ENCODE measurements around the gene CES2.
"Not testable (repeated sequence)": the region's sequence is repeated elsewhere in the genome, so short reads cannot be mapped to it uniquely, and the experiment has no call there.

CES2 gene

DNA sequence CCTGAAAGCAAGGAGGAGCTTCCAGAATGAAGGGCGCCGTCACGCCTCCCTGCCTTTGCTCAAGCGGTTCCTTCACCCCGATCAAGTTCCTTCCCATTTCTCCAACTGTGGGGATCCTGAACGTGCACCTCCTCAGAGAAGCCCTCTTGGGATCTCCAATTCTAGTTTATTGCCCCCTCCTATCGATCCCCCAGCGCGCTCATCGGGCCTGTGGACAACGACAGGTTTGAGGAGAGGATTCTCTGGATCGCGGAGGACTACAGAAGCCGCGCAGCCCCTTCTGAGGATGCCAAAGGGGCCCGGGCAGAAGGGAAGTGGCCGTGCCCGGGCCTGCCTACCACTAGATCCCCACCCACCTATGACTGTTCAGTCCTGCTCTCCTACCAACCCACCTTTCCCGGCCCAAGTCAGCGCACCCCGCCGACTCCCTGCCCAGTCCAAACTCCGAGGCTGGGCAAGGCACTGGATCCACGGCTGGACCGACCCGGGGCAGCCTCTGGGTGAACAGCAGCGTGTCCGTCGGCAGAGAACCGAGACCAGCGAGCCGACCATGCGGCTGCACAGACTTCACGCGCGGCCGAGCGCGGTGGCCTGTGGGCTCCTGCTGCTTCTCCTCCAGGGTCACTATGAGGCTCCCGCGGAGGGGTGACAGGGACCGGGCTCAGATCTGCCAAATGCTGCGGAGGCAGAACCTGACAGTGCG is 13.0 kb downstream of the CES2 start:
- Mint-ChIP-seq H3K4me3 (peak overlapping the region; percentile 81), H3K36me3 (ENCODE audit: insufficient read depth) (peaks cover 4% of the 10 kb centered on the region), H3K4me1 (peaks cover 23% of the 10 kb centered on the region), H3K27ac (ENCODE audit: low read depth) (no peak overlapping the region), H3K9me3 (no peaks in the 10 kb centered on the region), H3K27me3 (peaks cover 51% of the 10 kb centered on the region)
- DNase-seq (ENCODE audit: low spot score in 2 of 2) = no peak
- ATAC-seq (replicated peaks; ENCODE audit: extremely low read depth, poor library complexity, severe bottlenecking) = peak; percentile 15

DNA sequence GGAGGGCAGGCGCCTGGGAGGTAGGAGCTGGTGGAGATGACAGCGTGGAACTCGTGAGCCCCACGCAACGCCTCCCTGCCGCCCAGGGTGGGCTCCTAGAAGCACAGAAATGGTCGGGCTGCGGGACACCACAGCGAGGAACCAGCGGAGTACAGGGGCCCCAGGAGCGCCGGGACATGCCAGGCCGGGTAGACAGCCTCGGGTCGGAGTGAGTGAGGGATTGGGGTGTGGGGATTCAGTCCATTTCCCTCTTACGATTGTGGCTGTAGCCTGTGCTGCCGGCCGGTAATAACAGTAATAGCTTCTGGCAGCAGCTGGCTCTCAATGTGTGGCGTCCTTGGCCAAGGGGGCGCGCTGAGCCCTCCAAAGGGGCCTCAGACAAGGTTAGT is 13.5 kb downstream of the CES2 start:
- no peak for DNase-seq (ENCODE audit: low spot score in 2 of 2)
- Mint-ChIP-seq H3K27me3 (peaks cover 57% of the 10 kb centered on the region), H3K27ac (ENCODE audit: low read depth) (no peak overlapping the region), H3K4me1 (peaks cover 24% of the 10 kb centered on the region), H3K4me3 (peak overlapping the region; percentile 81), H3K36me3 (ENCODE audit: insufficient read depth) (peaks cover 4% of the 10 kb centered on the region), H3K9me3 (no peaks in the 10 kb centered on the region)
- no peak for ATAC-seq (replicated peaks; ENCODE audit: extremely low read depth, poor library complexity, severe bottlenecking)

DNA sequence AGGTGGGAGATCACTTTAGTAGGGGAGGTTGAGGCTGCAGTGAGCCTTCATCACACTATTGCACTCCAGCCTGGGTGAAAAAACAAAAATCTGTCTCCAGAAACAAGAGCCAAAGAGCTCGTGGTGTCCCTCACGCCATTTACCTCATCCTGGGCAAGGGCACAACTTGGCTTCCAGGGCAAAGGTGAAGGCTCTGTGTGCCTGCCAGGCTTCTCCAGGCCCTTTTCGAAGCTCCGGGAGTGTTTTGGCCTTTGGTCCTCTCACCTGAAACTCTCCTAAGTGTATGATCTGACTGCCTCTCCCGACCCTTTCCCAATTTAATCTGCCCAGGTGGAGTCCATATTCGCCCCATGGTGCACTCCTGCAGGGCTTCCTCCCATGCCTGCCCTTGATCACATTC is 14.2 kb downstream of the CES2 start:
- DNase-seq (ENCODE audit: low spot score in 2 of 2) = no peak
- Mint-ChIP-seq H3K27ac (ENCODE audit: low read depth) (no peak overlapping the region), H3K36me3 (ENCODE audit: insufficient read depth) (peaks cover 4% of the 10 kb centered on the region), H3K4me1 (peaks cover 27% of the 10 kb centered on the region), H3K9me3 (no peaks in the 10 kb centered on the region), H3K4me3 (peak overlapping the region; percentile 31), H3K27me3 (peaks cover 63% of the 10 kb centered on the region)
- ATAC-seq (replicated peaks; ENCODE audit: extremely low read depth, poor library complexity, severe bottlenecking) = no peak

DNA sequence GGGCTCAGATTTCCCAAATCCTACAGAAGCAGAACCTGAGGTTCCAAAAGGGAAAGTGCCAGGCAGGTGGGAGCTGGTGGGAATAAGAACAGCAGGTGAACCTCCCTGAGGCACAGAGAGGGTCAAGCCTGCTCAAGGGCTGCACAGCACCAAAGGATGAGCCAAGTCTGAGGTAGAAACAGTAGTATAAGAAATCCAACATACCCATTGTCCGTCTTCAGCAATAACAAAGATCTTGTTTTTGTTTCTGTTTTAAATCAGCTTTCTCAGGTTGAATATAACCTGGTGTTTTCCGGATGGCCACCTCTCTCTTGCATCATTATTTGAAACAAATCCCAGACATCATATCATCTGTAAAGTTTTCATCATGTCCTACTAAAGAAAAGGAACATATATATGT is 15.1 kb downstream of the CES2 start:
- H3K4me3 Mint-ChIP-seq = no peak overlapping the region
- no peaks in the 10 kb centered on the region for H3K9me3 Mint-ChIP-seq
- DNase-seq (ENCODE audit: low spot score in 2 of 2) = no peak
- H3K27me3 Mint-ChIP-seq = peaks cover 63% of the 10 kb centered on the region
- H3K27ac Mint-ChIP-seq (ENCODE audit: low read depth) = no peak overlapping the region
- H3K4me1 Mint-ChIP-seq = peaks cover 27% of the 10 kb centered on the region
- H3K36me3 Mint-ChIP-seq (ENCODE audit: insufficient read depth) = peaks cover 4% of the 10 kb centered on the region
- no peak for ATAC-seq (replicated peaks; ENCODE audit: extremely low read depth, poor library complexity, severe bottlenecking)

DNA sequence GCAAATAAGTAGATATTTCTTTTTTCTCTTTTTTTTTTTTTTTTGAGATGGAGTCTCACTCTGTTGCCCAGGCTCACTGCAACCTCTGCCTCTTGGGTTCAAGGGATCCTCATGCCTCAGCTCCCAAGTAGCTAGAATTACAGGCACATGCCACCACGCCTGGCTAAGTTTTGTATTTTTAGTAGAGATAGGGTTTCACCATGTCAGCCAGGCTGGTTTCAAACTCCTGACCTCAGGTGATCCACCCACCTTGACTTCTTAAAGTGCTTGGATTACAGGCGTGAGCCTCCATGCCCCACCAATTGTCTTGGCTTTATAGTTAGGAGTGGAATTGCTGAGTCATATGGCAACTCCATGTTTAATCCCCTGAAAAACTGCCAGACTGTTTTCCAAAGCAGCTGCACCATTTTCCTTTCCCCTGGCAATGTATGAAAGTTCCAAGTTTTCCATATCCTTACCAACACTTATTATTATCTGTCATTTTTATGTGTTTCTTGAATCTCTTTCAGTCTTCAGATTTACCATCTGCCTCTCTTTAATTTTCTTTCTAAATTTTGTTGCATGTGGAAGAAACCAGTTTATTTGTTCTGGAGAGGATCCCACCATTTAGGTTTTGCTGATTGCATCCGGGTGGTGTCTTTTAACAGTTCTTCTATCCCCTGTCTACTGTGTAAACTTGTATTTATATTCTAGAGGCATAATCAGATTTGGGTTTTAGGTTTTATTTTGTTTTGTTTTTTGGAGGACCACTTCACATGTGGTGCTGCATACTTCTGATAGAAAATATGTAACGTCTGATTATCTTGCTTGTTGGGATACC is 15.9 kb downstream of the CES2 start:
- Mint-ChIP-seq H3K9me3 (no peaks in the 10 kb centered on the region), H3K4me3 (no peak overlapping the region)
- ATAC-seq (replicated peaks; ENCODE audit: extremely low read depth, poor library complexity, severe bottlenecking) = no peak

DNA sequence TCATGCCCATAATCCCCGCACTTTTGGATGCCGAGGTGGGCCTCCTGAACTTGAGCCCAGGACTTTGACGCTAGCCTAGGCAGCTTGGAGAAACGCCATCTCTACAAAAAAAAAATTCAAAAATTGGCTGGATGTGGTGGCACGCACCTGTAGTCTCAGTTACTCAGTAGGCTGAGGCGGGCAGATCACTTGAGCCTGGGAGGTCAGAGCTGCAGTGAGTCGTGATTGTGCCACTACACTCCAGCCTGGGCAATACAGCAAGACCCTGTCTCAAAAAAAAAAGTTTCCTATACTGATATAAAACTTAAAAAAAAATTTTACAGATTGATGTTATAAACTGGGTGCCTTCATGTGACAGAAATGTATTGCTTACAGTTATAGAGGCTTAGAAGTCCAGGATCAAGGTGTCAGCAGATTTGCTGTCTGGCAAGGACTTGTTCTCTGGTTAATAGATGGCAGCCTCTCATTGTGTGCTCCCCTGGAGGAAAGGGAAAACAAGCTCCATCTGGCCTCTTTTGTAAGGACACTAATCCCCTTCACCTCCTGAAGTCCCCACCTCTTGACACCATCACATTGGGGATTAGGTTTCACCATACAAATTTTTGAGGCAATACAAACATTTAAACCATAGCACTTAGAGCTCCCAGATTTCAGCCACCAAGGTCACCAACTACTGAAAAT is 17.3 kb downstream of the CES2 start:
- H3K27ac Mint-ChIP-seq (ENCODE audit: low read depth) = no peak overlapping the region
- DNase-seq (ENCODE audit: low spot score in 2 of 2) (no peak), ATAC-seq (replicated peaks; ENCODE audit: extremely low read depth, poor library complexity, severe bottlenecking) (no peak)
- no peaks in the 10 kb centered on the region for H3K9me3 Mint-ChIP-seq
- H3K27me3 Mint-ChIP-seq = peaks cover 63% of the 10 kb centered on the region
- no peak overlapping the region for H3K4me3 Mint-ChIP-seq
- H3K36me3 Mint-ChIP-seq (ENCODE audit: insufficient read depth) = peaks cover 4% of the 10 kb centered on the region
- H3K4me1 Mint-ChIP-seq = peaks cover 18% of the 10 kb centered on the region

More for the DNA sequence above, 15.9 kb downstream of the CES2 start:
- no peak for DNase-seq (ENCODE audit: low spot score in 2 of 2)
- no peak overlapping the region for H3K27ac Mint-ChIP-seq (ENCODE audit: low read depth)
- H3K36me3 Mint-ChIP-seq (ENCODE audit: insufficient read depth) = peaks cover 4% of the 10 kb centered on the region
- peaks cover 63% of the 10 kb centered on the region for H3K27me3 Mint-ChIP-seq
- H3K4me1 Mint-ChIP-seq = peaks cover 27% of the 10 kb centered on the region

DNA sequence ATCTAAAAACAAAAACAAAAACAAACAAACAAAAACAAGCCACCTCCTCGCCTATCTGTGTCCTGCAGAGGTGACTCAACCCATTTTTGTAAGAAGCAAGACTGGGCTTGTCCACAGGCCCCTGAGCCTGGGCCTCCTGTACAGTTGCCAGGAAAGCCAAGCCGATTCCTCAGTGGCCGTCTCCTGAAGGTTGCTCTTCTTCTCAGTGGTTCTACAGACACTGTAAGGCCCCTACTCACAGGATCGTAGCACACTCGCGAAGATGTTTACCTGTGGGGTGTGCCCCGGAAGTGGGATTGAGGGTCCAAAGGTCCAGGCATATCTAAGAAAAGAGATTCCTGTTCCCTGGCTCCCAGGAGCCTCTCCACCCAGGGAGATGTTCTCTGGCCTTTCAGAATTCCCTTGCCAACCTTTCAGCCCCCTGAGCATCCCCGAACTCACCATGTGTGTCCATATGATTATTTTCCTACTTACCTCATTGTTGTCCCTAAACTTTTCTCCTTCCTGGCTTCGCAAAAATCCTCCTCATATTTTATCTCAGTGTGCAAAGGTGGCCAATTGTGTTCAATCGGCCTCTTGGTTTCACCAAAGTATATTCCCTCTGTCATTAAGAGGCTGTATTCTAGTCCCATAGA is 18.3 kb downstream of the CES2 start:
- Mint-ChIP-seq H3K4me3 (no peak overlapping the region), H3K4me1 (peaks cover 8% of the 10 kb centered on the region), H3K9me3 (no peaks in the 10 kb centered on the region), H3K27me3 (peaks cover 57% of the 10 kb centered on the region), H3K27ac (ENCODE audit: low read depth) (no peak overlapping the region), H3K36me3 (ENCODE audit: insufficient read depth) (peaks cover 2% of the 10 kb centered on the region)
- DNase-seq (ENCODE audit: low spot score in 2 of 2) (no peak), ATAC-seq (replicated peaks; ENCODE audit: extremely low read depth, poor library complexity, severe bottlenecking) (no peak)

DNA sequence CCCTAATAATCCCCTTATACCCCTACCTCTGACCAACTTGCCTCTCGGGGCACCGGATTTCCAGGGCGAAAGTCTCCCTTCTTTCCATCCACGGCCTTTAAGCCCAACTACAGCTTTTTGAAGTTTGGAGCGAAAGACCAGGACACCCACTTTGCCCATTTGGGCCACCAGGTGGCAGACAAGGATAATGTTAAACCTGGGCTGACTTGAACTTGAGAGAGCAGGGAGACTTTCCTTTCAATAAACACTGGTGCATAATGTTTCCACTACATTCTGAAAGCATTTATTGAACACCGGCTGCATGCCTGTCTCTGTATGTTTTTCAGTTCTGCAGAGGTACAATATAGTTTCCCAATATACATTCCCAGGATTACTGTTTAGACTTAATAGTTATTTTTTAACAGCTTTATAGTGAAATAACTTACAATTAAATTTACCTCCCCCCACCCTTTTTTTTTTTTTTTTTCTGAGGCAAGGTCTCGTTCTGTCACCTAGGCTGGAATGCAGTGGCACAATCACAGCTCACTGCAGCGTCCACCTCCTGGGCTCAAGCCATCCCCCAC is 18.9 kb downstream of the CES2 start:
- Mint-ChIP-seq H3K4me1 (peaks cover 5% of the 10 kb centered on the region), H3K27me3 (peaks cover 51% of the 10 kb centered on the region), H3K27ac (ENCODE audit: low read depth) (no peak overlapping the region), H3K9me3 (no peaks in the 10 kb centered on the region), H3K4me3 (no peak overlapping the region), H3K36me3 (ENCODE audit: insufficient read depth) (no peaks in the 10 kb centered on the region)
- peak; percentile 65 for ATAC-seq (replicated peaks; ENCODE audit: extremely low read depth, poor library complexity, severe bottlenecking)
- peak; percentile 59 to 62 for DNase-seq (ENCODE audit: low spot score in 2 of 2)

DNA sequence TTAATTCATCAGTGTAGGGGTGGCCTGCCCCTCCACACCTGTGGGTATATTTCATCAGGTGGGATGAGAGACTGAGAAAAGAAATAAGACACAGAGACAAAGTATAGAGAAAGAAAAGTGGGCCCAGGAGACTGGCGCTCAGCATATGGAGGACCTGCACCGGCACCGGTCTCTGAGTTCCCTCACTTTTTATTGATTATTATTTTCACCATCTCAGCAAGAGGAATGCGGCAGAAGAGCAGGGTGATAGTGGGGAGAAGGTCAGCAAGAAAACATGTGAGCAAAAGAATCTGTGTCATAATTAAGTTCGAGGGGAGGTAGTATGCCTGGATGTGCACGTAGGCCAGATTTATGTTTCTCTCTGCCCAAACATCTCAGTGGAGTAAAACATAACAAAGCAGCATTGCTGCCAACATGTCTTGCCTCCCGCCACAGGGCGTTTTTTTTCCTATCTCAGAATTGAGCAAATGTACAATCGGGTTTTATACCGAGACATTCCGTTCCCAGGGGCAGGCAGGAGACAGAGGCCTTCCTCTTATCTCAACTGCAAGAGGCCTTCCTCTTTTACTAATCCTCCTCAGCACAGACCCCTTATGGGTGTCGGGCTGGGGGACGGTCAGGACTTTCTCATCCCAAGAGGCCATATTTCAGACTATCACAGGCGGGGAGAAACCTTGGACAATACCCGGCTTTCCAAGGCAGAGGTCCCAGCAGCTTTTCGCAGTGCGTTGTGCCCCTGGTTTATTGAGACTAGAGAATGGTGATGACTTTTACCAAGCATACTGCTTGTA is 20.2 kb downstream of the CES2 start:
- H3K27me3 Mint-ChIP-seq = peaks cover 37% of the 10 kb centered on the region
- DNase-seq (ENCODE audit: low spot score in 2 of 2); H3K9me3 Mint-ChIP-seq; H3K4me3 Mint-ChIP-seq; H3K36me3 Mint-ChIP-seq (ENCODE audit: insufficient read depth); H3K27ac Mint-ChIP-seq (ENCODE audit: low read depth); ATAC-seq (replicated peaks; ENCODE audit: extremely low read depth, poor library complexity, severe bottlenecking); H3K4me1 Mint-ChIP-seq: not testable (repeated sequence)

DNA sequence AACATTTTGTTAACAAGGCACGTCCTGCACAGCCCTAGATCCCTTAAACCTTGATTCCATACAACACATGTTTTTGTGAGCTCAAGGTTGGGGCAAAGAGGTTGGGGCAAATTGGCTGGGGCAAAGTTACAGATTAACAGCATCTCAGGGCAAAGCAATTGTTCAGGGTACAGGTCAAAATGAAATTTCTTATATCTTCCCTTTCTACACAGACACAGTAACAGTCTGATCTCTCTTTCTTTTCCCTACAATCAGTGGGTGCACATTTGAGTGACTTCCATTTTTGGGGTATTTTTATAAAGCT is 20.8 kb downstream of the CES2 start:
- H3K27me3 Mint-ChIP-seq = peaks cover 32% of the 10 kb centered on the region
- not testable (repeated sequence) for ATAC-seq (replicated peaks; ENCODE audit: extremely low read depth, poor library complexity, severe bottlenecking); H3K27ac Mint-ChIP-seq (ENCODE audit: low read depth); H3K36me3 Mint-ChIP-seq (ENCODE audit: insufficient read depth); H3K9me3 Mint-ChIP-seq; H3K4me1 Mint-ChIP-seq; H3K4me3 Mint-ChIP-seq; DNase-seq (ENCODE audit: low spot score in 2 of 2)

DNA sequence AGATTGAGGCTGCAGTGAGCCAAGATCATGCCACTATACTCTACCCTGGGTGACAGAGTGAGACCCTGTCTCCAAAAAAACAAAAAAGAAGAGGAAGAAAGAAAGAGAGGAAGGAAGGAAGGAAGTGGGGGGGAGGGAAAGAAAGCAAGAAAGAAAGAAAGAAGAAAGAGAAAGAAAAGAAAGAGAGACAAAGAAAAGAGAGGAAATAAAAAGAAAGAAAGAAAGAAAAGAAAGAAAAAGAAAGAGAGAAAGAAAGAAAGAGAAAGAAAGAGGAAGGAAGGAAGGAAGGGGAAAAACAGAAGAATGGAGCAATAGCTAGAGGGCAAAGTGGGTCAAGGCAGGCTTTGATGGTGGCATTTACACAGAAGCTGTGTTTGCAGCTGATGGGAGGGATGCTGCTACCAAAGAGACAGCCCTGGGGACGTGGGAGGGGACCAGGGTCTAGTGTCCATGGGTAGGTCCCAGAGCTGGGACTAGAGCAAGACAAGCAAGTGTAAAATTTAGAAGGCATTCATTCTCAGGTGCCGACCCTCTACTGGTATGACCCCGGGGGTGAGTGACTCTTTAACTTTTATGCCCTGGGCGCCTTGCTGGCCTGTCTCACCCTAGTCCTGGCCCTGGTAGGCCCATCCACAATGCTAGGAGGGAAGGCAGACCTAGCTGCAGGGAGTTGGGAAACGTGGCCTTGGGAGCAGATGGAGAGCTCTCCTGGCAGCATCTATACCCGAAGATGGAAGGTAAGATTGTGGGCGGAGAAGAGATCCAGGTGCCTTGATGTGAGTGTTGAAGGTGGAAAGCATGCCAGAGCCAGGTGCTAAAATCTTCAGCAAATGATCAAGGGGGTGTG is 23.8 kb downstream of the CES2 start:
- peak overlapping the region; percentile 60 for H3K27ac Mint-ChIP-seq (ENCODE audit: low read depth)
- no peak for ATAC-seq (replicated peaks; ENCODE audit: extremely low read depth, poor library complexity, severe bottlenecking)
- H3K36me3 Mint-ChIP-seq (ENCODE audit: insufficient read depth) = peaks cover 2% of the 10 kb centered on the region
- H3K27me3 Mint-ChIP-seq = peaks cover 4% of the 10 kb centered on the region
- H3K4me1 Mint-ChIP-seq = peaks cover 7% of the 10 kb centered on the region
- H3K4me3 Mint-ChIP-seq = no peak overlapping the region
- no peaks in the 10 kb centered on the region for H3K9me3 Mint-ChIP-seq
- no peak for DNase-seq (ENCODE audit: low spot score in 2 of 2)
